HEK293 (cell line): ENCODE data around the gene DUOX1.

Experiments used
- CTCF ChIA-PET: fragments of 350-600 bp; formaldehyde crosslinking; extraction: SDS; loops from one replicate; lab custom pipeline; 2021; ENCODE audit warnings: antibody characterized with exemption; lab: Yijun Ruan, JAX
- POLR2A ChIA-PET: fragments of 300-600 bp; formaldehyde crosslinking; extraction: SDS; loops from one replicate; lab custom pipeline; 2020; ENCODE audit warnings: antibody characterized with exemption, inconsistent platforms; lab: Yijun Ruan, JAX
- H3K27ac ChIP-seq: fragments of 200-500 bp; sonication (Bioruptor generic); 2 replicates; pipeline ENCODE4 v1.5.1; 2014; ENCODE audit warnings: low read depth, low read length, control low read depth, inconsistent platforms; ENCODE audit errors: extremely low read depth
- H3K36me3 ChIP-seq, 2 experiments: fragments of 200-500 bp in 1 of 2; sonication (Bioruptor generic) in 1 of 2; 1 replicate in 1 of 2; 2 replicates in 1 of 2; pipeline ENCODE4 v1.5.1; 2014 to 2017; ENCODE audit warnings: inconsistent platforms in 2 of 2, low read length in 2 of 2; ENCODE audit not compliant: control insufficient read depth in 2 of 2, insufficient read depth in 1 of 2
- H3K4me1 ChIP-seq: fragments of 200-500 bp; sonication (Bioruptor generic); 2 replicates; pipeline ENCODE4 v1.5.1; 2014; ENCODE audit warnings: mild to moderate bottlenecking, low read length, inconsistent platforms; ENCODE audit not compliant: control insufficient read depth, insufficient read depth
- H3K4me3 ChIP-seq: 2 replicates; pipeline ENCODE4 v1.5.1; 2011; ENCODE audit warnings: low read depth, mild to moderate bottlenecking, control low read depth, low read length, moderate library complexity
- H3K9me3 ChIP-seq: fragments of 200-500 bp; sonication (Bioruptor generic); 2 replicates; pipeline ENCODE4 v1.5.1; 2014; ENCODE audit warnings: low read depth, low read length, inconsistent platforms; ENCODE audit not compliant: control insufficient read depth, insufficient read depth
- BCL11B ChIP-seq: fragments of 450-650 bp; formaldehyde crosslinking; IDR thresholded peaks from 2 replicates; pipeline ENCODE4 v1.5.1; 2016; ENCODE audit warnings: low read depth, missing biosample characterization, missing genetic modification characterization
- HOXA7 ChIP-seq: sonication (generic); formaldehyde crosslinking; IDR thresholded peaks from 2 replicates; pipeline ENCODE4 v1.8.1; 2022; ENCODE audit warnings: missing genetic modification reagents, borderline replicate concordance
- IKZF3 ChIP-seq: fragments of 450-650 bp; IDR thresholded peaks from 2 replicates; pipeline ENCODE4 v1.5.0; 2018; ENCODE audit warnings: missing biosample characterization, mild to moderate bottlenecking, missing genetic modification characterization, moderate library complexity
- MZF1 ChIP-seq: fragments of 450-650 bp; formaldehyde crosslinking; IDR thresholded peaks from 2 replicates; pipeline ENCODE4 v1.5.1; 2017; ENCODE audit warnings: missing biosample characterization, missing genetic modification characterization, borderline replicate concordance
- PRDM1 ChIP-seq: fragments of 450-650 bp; formaldehyde crosslinking; IDR thresholded peaks from 2 replicates; pipeline ENCODE4; 2016; ENCODE audit warnings: missing biosample characterization, missing genetic modification characterization
- ZBTB21 ChIP-seq: fragments of 450-650 bp; formaldehyde crosslinking; IDR thresholded peaks from 2 replicates; pipeline ENCODE4 v1.5.1; 2017; ENCODE audit warnings: missing biosample characterization, missing genetic modification characterization
- ZBTB48 ChIP-seq: fragments of 450-650 bp; formaldehyde crosslinking; IDR thresholded peaks from 2 replicates; pipeline ENCODE4 v1.5.1; 2016; ENCODE audit warnings: missing biosample characterization, missing genetic modification characterization
- ZFP37 ChIP-seq: fragments of 450-650 bp; formaldehyde crosslinking; IDR thresholded peaks from 2 replicates; pipeline ENCODE4 v1.5.1; 2016; ENCODE audit warnings: missing biosample characterization, missing genetic modification characterization
- ZNF157 ChIP-seq: fragments of 450-650 bp; formaldehyde crosslinking; IDR thresholded peaks from 2 replicates; pipeline ENCODE4 v1.5.1; 2016; ENCODE audit warnings: missing biosample characterization, missing genetic modification characterization
- ZNF169 ChIP-seq: fragments of 450-650 bp; formaldehyde crosslinking; IDR thresholded peaks from 2 replicates; pipeline ENCODE4 v1.5.1; 2016; ENCODE audit warnings: missing biosample characterization, missing genetic modification characterization
- ZNF18 ChIP-seq: fragments of 450-650 bp; formaldehyde crosslinking; IDR thresholded peaks from 2 replicates; pipeline ENCODE4 v1.5.1; 2016; ENCODE audit warnings: missing biosample characterization, missing genetic modification characterization
- ZNF24 ChIP-seq: fragments of 450-650 bp; formaldehyde crosslinking; IDR thresholded peaks from 2 replicates; pipeline ENCODE4 v1.5.1; 2016; ENCODE audit warnings: missing biosample characterization, missing genetic modification characterization
- ZNF248 ChIP-seq: fragments of 450-650 bp; formaldehyde crosslinking; IDR thresholded peaks from 2 replicates; pipeline ENCODE4 v1.5.1; 2017; ENCODE audit warnings: missing biosample characterization, missing genetic modification characterization
- ZNF280D ChIP-seq: fragments of 450-650 bp; formaldehyde crosslinking; IDR thresholded peaks from 2 replicates; pipeline ENCODE4 v1.5.1; 2016; ENCODE audit warnings: missing biosample characterization, missing genetic modification characterization
- ZNF324 ChIP-seq: fragments of 450-650 bp; formaldehyde crosslinking; IDR thresholded peaks from 2 replicates; pipeline ENCODE4 v1.5.1; 2016; ENCODE audit warnings: missing biosample characterization, missing genetic modification characterization
- ZNF449 ChIP-seq: fragments of 450-650 bp; formaldehyde crosslinking; IDR thresholded peaks from 2 replicates; pipeline ENCODE4 v1.5.1; 2017; ENCODE audit warnings: missing biosample characterization, mild to moderate bottlenecking, missing genetic modification characterization, moderate library complexity
- ZNF549 ChIP-seq: fragments of 450-650 bp; IDR thresholded peaks from 2 replicates; pipeline ENCODE4 v1.5.1; 2018; ENCODE audit warnings: missing biosample characterization, missing genetic modification characterization, mild to moderate bottlenecking, inconsistent platforms, moderate library complexity
- ZNF580 ChIP-seq: fragments of 450-650 bp; formaldehyde crosslinking; IDR thresholded peaks from 2 replicates; pipeline ENCODE4 v1.5.1; 2016; ENCODE audit warnings: missing biosample characterization, missing genetic modification characterization
- ZNF626 ChIP-seq: fragments of 450-650 bp; sonication (Bioruptor Pico); formaldehyde crosslinking; IDR thresholded peaks from 2 replicates; pipeline ENCODE4 v1.5.1; 2018; ENCODE audit warnings: missing biosample characterization, missing genetic modification characterization, inconsistent platforms
- ZNF670 ChIP-seq: fragments of 450-650 bp; formaldehyde crosslinking; IDR thresholded peaks from 2 replicates; pipeline ENCODE4 v1.5.1; 2016; ENCODE audit warnings: missing biosample characterization, missing genetic modification characterization, low read depth
- ZNF692 ChIP-seq: fragments of 450-650 bp; formaldehyde crosslinking; IDR thresholded peaks from 2 replicates; pipeline ENCODE4 v1.5.1; 2016; ENCODE audit warnings: missing biosample characterization, missing genetic modification characterization
- ZSCAN16 ChIP-seq: fragments of 450-650 bp; formaldehyde crosslinking; IDR thresholded peaks from 2 replicates; pipeline ENCODE4 v1.5.1; 2016; ENCODE audit warnings: missing biosample characterization, missing genetic modification characterization
- ZSCAN30 ChIP-seq: fragments of 450-650 bp; IDR thresholded peaks from 2 replicates; pipeline ENCODE4 v1.5.1; 2018; ENCODE audit warnings: missing biosample characterization, mild to moderate bottlenecking, missing genetic modification characterization, moderate library complexity

DUOX1 gene

GRCh38 chr15:45197512-45197911, 67.7 kb downstream of the DUOX1 start:
- no peak overlapping the region for H3K27ac ChIP-seq
- H3K4me3 ChIP-seq, result no peak overlapping the region
- TF ChIP-seq ZNF24 (tag by site-specific recombination) (no peak), ZSCAN30 (no peak), HOXA7 (CRISPR knock-in tag) (no peak), ZNF169 (no peak), ZNF549 (tag by site-specific recombination) (no peak), MZF1 (tag by site-specific recombination) (no peak), ZBTB48 (tag by site-specific recombination) (no peak), ZNF449 (no peak), ZNF18 (tag by site-specific recombination) (no peak), ZFP37 (no peak), PRDM1 (tag by site-specific recombination) (no peak), ZNF670 (tag by site-specific recombination) (no peak), ZNF626 (tag by site-specific recombination) (no peak), ZNF692 (tag by site-specific recombination) (no peak), ZNF157 (tag by site-specific recombination) (no peak), ZSCAN16 (tag by site-specific recombination) (no peak), ZNF324 (tag by site-specific recombination) (no peak), BCL11B (tag by site-specific recombination) (no peak), ZNF248 (tag by site-specific recombination) (no peak)
- no peaks in the 10 kb centered on the region for H3K9me3 ChIP-seq
- H3K4me1 ChIP-seq, result no peaks in the 10 kb centered on the region
- no peaks in the 10 kb centered on the region for H3K36me3 ChIP-seq
- POLR2A ChIA-PET, result interaction anchor here (1.0 to 2.2 kb wide), 3 partner anchors 10 to 205 kb away, joined by 4 to 11 read pairs (median 7); partner anchors contain the start of gene SHF
- CTCF ChIA-PET, result interaction anchor here (0.6 to 2.2 kb wide), 10 partner anchors 21 to 1932 kb away, joined by 3 to 12 read pairs (median 6); no protein-coding TSS in a partner anchor

- no peaks in the 10 kb centered on the region for H3K9me3 ChIP-seq
- ChIA-PET POLR2A (interaction anchor here (0.6 to 2.2 kb wide), 5 partner anchors 11 to 204 kb away, joined by 3 to 11 read pairs (median 4); partner anchors contain the start of gene SHF), CTCF (interaction anchor here (0.6 to 2.2 kb wide), 16 partner anchors 9 to 1933 kb away, joined by 3 to 12 read pairs (median 4); no protein-coding TSS in a partner anchor)
- no peaks in the 10 kb centered on the region for H3K36me3 ChIP-seq
- H3K4me3 ChIP-seq, result peak overlapping the region; percentile 90
- no peaks in the 10 kb centered on the region for H3K4me1 ChIP-seq
- H3K27ac ChIP-seq, result peak overlapping the region; percentile 28; the same call in 1 of the 2 replicates
- TF ChIP-seq IKZF3 (0 out of 2 replicates have a peak, but pooled peaks have one; percentile 40), ZNF280D (tag by site-specific recombination) (0 out of 2 replicates have a peak, but pooled peaks have one; percentile 16), ZNF18 (tag by site-specific recombination) (no peak), ZNF580 (peak; percentile 73), ZBTB21 (peak; percentile 9; the same call in 1 of the 2 replicates)
Measured at GRCh38 chr15:45198337-45199135, 68.7 kb downstream of the DUOX1 start.
